GM18951 (cell line): ENCODE measurements around the gene PLAU.

Source experiments
- POLR2A ChIP-seq: IDR thresholded peaks from 4 replicates; pipeline ENCODE4 v1.6.1; 2011; ENCODE audit warnings: mild to moderate bottlenecking; ENCODE audit not compliant: insufficient read length, insufficient read depth; ENCODE audit errors: extremely low read depth
- in situ Hi-C: fragments of 300-500 bp; cut with MboI; formaldehyde crosslinking; loops from one replicate; pipeline ENCODE4 v1.12.0; 2022; ENCODE audit warnings: low sequenced_read_pairs, mixed read lengths, inconsistent platforms; ENCODE audit not compliant: unreplicated experiment

PLAU gene

GRCh38 chr10:73893426-73893825 lies 17.5 kb upstream of the PLAU start:
- in situ Hi-C loops: loop anchor here (25.0 kb wide), 1 partner anchor 344 kb away; no protein-coding TSS in a partner anchor
- no peak for TF ChIP-seq POLR2A

DNA sequence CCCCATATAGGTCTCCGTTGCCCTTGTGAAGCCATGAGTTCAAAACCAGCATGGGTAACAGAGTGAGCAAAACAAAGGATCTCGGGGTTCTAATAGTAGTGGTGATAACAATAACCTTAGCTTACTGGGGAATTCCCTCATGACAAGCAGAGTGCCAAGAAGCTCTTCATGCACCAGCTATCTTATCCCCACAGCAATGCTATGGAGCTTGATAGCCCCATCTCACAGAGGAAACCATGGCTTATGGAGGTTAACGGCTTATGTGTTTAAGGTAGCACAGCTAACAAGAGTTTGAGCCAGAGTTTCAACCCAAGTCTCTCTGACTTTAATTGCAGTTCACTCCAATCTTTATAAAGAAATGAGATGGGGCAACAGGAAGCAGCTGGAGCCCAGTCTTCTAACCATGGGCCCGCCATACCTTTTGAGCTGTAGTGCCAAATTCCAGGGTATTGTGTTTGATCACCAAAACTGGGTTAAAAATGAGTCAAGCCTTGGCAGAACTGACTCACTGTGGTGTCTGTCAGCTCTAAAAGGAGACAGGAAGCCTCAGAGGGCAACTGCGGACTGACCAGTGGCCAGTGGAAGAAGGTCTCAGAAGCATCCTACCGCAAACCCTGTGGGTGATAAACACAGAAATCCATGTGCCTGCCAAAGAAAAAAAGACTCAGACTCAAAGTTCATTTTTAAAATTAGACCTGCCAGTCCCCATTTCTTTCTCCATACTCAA lies 16.5 kb upstream of the PLAU start:
- in situ Hi-C loops: loop anchor here (25.0 kb wide), 1 partner anchor 343 kb away; no protein-coding TSS in a partner anchor
- TF ChIP-seq POLR2A: no peak

- in situ Hi-C loops: loop anchor here (25.0 kb wide), 1 partner anchor 342 kb away; no protein-coding TSS in a partner anchor
These were observed 15.6 kb upstream of the PLAU start for GRCh38 chr10:73895381-73895780.

DNA sequence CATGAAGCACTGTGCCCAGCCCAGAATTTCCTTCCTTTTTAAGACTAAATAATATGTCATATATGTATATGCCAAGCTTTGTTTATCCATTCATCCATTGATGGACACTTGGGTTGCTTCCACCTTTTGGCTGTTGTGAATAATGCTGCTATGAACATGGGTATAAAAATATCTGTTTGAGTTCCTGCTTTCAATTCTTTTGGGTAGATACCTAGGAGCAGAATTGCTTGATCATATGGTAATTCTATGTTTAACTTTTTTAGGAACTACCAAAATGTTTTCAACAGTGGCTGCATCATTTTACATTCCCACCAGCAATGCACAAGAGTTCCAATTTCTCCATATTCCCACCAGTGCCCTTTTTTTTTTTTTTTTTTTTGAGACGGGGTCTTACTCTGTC lies 13.2 kb upstream of the PLAU start:
- TF ChIP-seq POLR2A: no peak
- in situ Hi-C loops: loop anchor here (25.0 kb wide), 1 partner anchor 340 kb away; no protein-coding TSS in a partner anchor

- TF ChIP-seq POLR2A: no peak
- in situ Hi-C loops: loop anchor here (25.0 kb wide), 1 partner anchor 338 kb away; no protein-coding TSS in a partner anchor
These were observed 12.1 kb upstream of the PLAU start for GRCh38 chr10:73898730-73899410.

GRCh38 chr10:73899423-73899822 lies 11.5 kb upstream of the PLAU start:
- no peak for TF ChIP-seq POLR2A
- in situ Hi-C loops: loop anchor here (25.0 kb wide), 1 partner anchor 338 kb away; no protein-coding TSS in a partner anchor

GRCh38 chr10:73900064-73900463 lies 10.9 kb upstream of the PLAU start:
- in situ Hi-C loops: no loop called here
- TF ChIP-seq POLR2A: no peak

DNA sequence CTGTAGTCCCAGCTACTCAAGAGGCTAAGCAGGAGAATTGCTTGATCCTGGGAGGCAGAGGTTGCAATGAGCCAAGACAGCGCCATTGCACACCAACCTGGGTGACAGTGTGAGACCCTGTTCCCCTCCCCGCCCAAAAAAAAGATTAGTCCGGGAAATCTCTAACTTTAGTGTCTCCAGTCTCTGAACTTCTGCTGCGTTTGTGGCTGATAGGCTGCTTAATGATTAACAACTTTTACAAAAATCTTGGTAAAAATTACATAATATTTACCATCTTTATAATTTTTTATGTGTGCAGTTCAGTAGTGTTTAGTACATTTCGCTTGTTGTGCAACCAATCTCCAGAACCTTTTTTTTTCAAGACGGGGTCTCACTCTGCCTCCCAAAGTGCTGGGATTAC lies 9.7 kb upstream of the PLAU start:
- no peak for TF ChIP-seq POLR2A
- in situ Hi-C loops: no loop called here

DNA sequence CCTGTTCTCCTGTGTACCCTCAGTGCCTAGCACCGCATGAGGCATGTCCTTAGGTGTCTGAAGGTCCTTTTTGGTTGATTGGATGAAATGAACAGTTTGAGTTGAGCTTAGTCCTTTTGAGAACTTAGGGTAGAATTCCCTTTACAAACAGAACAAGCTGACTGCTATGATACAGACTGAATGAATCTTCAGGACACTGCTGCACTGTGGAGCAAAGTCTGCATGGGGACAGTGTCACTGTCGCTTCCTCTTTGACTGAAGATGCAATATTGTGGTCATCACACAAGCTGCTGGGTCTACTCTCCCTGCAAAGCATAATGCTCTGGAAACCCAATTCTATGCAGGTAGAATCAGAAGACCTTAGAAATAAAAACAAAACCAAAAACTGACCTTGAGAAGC lies 8.6 kb upstream of the PLAU start:
- no peak for TF ChIP-seq POLR2A
- in situ Hi-C loops: no loop called here

DNA sequence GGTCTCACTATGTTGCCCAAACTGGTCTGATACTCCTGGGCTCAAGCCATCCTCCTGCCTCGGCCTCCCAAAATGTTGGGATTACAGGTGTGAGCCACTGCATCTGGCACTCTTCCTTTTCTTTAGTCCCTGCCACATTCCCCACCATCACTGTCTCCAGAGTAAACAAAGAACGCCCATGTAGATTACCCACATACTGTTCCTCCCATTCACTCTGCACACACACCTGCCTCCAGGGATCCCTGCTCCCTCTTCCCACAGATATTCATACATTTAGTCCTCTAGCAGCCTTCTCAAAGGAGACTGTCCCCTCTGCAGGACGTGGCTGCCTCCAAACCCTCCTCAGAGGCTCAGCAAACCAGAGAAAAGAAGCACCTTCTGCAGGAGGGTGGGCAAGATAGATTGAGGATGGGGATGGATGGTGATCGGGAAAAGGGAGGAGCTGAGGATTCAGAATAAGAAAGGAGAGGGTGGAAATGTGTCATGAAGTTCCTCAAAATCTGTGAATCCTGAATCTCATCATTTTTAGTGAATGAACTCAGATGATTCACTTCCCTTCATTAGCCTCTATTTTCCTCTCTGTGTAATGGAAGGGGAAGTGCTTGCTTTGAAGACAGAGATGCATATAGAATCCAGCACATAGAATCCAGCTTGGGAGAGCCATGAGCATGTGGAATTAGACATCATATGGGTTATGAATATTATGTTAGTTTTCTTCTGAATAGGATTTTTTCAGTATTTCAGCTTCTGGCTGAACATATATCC lies 5.5 kb upstream of the PLAU start:
- no peak for TF ChIP-seq POLR2A
- in situ Hi-C loops: no loop called here

GRCh38 chr10:73906524-73907447 lies 4.1 kb upstream of the PLAU start:
- TF ChIP-seq POLR2A: no peak
- in situ Hi-C loops: no loop called here

DNA sequence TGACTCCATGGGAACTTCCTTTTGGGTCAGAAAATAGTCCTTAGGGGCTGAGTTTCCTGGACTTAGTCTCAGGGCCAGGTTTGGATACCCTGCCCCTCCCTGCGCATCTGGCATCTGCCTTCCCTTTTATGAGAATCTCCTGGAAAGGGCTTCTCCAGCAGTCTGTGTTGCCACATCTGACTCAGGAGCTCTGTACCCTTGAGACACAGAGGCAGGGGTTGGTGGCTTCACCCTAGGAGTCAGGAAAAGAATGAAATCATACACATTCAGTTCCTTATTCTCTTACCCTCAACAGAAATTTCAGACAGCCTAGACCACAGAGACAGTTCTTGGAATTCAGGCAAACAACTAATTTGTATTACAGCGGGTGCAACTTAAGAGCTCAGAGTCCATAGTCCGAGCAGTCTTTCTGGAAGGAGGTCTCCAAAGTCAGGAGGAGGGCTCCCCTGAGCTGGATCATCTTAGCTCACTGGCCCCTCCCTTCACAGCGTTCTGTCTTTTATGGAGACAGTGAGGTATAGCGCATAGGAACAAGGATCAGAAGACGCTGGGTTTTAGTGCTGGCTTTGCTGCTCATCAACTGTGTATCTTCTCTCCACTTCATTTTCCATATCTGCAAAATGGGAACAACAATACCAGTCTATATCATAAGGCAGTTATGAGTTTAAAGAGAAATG lies 3.0 kb upstream of the PLAU start:
- no peak for TF ChIP-seq POLR2A

More for the DNA sequence above, 3.0 kb upstream of the PLAU start:
- in situ Hi-C loops: no loop called here
